ENCODE results near the gene TSPAN5. TPM values are rescaled to one million over a fixed set of nuclear protein-coding genes. Genes with fewer than 3 reads are reported as not detected.

The TSPAN5 gene
- polyA plus RNA-seq, 1 of the 3 experiments (the other 2 are of a cell fraction): 38.6 TPM

DNA sequence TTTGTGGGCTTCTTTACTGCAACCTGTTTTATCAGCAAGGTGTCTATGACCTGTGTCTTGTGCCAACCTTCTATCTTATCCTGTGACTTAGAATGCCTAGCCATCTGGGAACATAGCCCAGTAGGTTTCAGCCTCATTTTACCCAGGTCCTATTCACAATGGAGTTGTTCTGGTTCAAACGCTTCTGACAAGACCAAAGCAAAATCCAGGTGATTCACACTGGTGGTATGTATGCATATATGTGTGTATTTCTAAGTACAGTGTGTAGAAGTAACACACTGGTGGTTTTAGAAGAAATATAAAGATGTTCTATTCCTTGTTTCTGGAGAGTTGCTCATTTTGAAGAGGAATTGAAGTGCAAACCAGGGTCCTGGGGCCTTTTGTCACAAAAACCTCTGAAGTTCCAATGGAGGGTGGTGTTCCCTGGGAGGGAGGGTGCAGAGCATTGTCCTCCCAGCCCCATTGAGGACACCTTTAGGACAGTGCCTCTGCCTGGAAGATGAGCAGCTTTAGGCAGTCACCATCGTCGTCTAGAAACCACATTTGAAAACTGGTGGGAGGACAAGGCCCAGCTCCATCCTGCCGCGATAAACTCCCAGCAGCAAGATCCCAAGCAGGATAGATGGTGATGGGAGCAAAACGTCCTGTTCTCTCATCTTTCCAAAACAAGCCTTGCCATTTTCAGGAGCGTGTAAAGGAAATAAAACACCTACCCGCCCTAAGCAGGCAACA is 191.4 kb downstream of the TSPAN5 start:
- DNase-seq: no peak
- Histone ChIP-seq H3K9ac (no peak overlapping the region), H3K27me3 (ENCODE audit: insufficient read depth) (no peaks in the 10 kb centered on the region), H2AFZ (ENCODE audit: low read depth) (no peak overlapping the region), H3K4me2 (peak overlapping the region; percentile 77; the same call in 1 of the 2 replicates), H3K27ac (ENCODE audit: low read depth in 2 of 2, low read length in 1 of 2) (peak overlapping the region in 1 of 2 experiments; percentile 71; a peak in 1 of 4 replicates), H3K79me2 (ENCODE audit: insufficient read depth) (no peaks in the 10 kb centered on the region), H4K20me1 (ENCODE audit: insufficient read depth) (no peaks in the 10 kb centered on the region), H3K9me2 (no peaks in the 10 kb centered on the region), H3F3A (replicated peaks; ENCODE audit: insufficient read depth) (peaks cover 7% of the 10 kb centered on the region), H3K4me3 (ENCODE audit: low read depth in 2 of 2, low read length in 1 of 2) (peak overlapping the region in 1 of 2 experiments; percentile 54; a peak in 1 of 4 replicates), H3K9me3 (no peaks in the 10 kb centered on the region), H3K36me3 (replicated peaks in 1 of 2; ENCODE audit: control insufficient read depth in 1 of 2, insufficient read depth in 2 of 2, low read length in 1 of 2) (peaks cover 11 to 13% of the 10 kb centered on the region in 2 experiments), H3K4me1 (ENCODE audit: control insufficient read depth in 1 of 2, insufficient read depth in 2 of 2, low read depth in 1 of 2, low read length in 1 of 2) (peaks cover 0 to 4% of the 10 kb centered on the region in 2 experiments; a peak in 2 of 4 replicates)
- ChIA-PET POLR2A (interaction anchor here (1.0 kb wide), 2 partner anchors 207 to 462 kb away, joined by 3 to 4 read pairs; partner anchors contain the start of gene EIF4E), CTCF (interaction anchor here (0.6 to 2.8 kb wide), 56 partner anchors 9 to 995 kb away, joined by 3 to 33 read pairs (median 4); partner anchors contain the start of genes STPG2 and TSPAN5)
- WGBS (ENCODE audit: low lambda C conversion rate): 6% methylated on average over 6 of the region's 8 CpGs
- TF ChIP-seq RCOR1 (IDR thresholded peaks at IDR 0.05; ENCODE audit: low read length) (no peak), TEAD4 (IDR thresholded peaks at IDR 0.05; ENCODE audit: borderline replicate concordance, insufficient read depth) (no peak), RXRA (IDR thresholded peaks at IDR 0.05; ENCODE audit: borderline replicate concordance, low read depth) (no peak), FOSL2 (IDR thresholded peaks at IDR 0.05; ENCODE audit: borderline replicate concordance, low read depth) (no peak), NRF1 (IDR thresholded peaks at IDR 0.05; ENCODE audit: low read depth, low read length) (no peak), FOXJ3 (CRISPR knock-in tag; IDR thresholded peaks at IDR 0.05) (no peak), SIN3A (IDR thresholded peaks at IDR 0.05; ENCODE audit: borderline replicate concordance, low read depth, low read length) (no peak), TCF12 (IDR thresholded peaks at IDR 0.05) (no peak), GATA2 (CRISPR knock-in tag; IDR thresholded peaks at IDR 0.05) (no peak), ZBTB33 (IDR thresholded peaks at IDR 0.05; ENCODE audit: borderline replicate concordance, low read depth) (no peak), FOXM1 (IDR thresholded peaks at IDR 0.05; ENCODE audit: low read depth) (no peak)
- TF ChIP-seq, protein P1, sequence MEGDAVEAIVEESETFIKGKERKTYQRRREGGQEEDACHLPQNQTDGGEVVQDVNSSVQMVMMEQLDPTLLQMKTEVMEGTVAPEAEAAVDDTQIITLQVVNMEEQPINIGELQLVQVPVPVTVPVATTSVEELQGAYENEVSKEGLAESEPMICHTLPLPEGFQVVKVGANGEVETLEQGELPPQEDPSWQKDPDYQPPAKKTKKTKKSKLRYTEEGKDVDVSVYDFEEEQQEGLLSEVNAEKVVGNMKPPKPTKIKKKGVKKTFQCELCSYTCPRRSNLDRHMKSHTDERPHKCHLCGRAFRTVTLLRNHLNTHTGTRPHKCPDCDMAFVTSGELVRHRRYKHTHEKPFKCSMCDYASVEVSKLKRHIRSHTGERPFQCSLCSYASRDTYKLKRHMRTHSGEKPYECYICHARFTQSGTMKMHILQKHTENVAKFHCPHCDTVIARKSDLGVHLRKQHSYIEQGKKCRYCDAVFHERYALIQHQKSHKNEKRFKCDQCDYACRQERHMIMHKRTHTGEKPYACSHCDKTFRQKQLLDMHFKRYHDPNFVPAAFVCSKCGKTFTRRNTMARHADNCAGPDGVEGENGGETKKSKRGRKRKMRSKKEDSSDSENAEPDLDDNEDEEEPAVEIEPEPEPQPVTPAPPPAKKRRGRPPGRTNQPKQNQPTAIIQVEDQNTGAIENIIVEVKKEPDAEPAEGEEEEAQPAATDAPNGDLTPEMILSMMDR (IDR thresholded peaks at IDR 0.05): no peak
- TF ChIP-seq, protein P2, sequence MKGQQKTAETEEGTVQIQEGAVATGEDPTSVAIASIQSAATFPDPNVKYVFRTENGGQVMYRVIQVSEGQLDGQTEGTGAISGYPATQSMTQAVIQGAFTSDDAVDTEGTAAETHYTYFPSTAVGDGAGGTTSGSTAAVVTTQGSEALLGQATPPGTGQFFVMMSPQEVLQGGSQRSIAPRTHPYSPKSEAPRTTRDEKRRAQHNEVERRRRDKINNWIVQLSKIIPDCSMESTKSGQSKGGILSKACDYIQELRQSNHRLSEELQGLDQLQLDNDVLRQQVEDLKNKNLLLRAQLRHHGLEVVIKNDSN (IDR thresholded peaks at IDR 0.05; ENCODE audit: borderline replicate concordance, low read depth): no peak
- TF ChIP-seq, protein P3, sequence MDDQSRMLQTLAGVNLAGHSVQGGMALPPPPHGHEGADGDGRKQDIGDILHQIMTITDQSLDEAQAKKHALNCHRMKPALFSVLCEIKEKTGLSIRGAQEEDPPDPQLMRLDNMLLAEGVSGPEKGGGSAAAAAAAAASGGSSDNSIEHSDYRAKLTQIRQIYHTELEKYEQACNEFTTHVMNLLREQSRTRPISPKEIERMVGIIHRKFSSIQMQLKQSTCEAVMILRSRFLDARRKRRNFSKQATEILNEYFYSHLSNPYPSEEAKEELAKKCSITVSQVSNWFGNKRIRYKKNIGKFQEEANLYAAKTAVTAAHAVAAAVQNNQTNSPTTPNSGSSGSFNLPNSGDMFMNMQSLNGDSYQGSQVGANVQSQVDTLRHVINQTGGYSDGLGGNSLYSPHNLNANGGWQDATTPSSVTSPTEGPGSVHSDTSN (IDR thresholded peaks at IDR 0.05): no peak
- TF ChIP-seq, protein P4, sequence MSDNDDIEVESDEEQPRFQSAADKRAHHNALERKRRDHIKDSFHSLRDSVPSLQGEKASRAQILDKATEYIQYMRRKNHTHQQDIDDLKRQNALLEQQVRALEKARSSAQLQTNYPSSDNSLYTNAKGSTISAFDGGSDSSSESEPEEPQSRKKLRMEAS (IDR thresholded peaks at IDR 0.05; ENCODE audit: low read depth): no peak

Measured in SK-N-SH (cell line).